ENCODE data around the gene LTC4S.
"Not testable (repeated sequence)": the region's sequence is repeated elsewhere in the genome, so short reads cannot be mapped to it uniquely, and the experiment has no call there.

DNA sequence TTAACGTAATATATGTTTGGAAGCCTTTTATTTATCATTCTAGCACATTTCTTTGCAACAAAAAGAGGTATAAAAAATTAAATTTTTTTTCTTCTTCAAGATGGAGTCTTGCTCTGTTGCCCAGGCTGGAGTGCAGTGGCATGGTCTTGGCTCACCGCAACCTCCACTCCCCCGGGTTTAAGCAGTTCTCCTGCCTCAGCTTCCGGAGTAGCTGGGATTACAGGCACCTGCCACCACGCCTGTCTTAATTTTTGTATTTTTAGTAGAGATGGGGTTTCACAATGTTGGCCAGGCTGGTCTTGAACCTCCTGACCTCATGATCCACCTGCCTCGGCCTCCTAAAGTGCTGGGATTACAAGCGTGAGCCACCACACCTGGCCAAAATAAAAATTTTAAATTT, 49.7 kb upstream of the LTC4S start:
- TF ChIP-seq, protein P1, sequence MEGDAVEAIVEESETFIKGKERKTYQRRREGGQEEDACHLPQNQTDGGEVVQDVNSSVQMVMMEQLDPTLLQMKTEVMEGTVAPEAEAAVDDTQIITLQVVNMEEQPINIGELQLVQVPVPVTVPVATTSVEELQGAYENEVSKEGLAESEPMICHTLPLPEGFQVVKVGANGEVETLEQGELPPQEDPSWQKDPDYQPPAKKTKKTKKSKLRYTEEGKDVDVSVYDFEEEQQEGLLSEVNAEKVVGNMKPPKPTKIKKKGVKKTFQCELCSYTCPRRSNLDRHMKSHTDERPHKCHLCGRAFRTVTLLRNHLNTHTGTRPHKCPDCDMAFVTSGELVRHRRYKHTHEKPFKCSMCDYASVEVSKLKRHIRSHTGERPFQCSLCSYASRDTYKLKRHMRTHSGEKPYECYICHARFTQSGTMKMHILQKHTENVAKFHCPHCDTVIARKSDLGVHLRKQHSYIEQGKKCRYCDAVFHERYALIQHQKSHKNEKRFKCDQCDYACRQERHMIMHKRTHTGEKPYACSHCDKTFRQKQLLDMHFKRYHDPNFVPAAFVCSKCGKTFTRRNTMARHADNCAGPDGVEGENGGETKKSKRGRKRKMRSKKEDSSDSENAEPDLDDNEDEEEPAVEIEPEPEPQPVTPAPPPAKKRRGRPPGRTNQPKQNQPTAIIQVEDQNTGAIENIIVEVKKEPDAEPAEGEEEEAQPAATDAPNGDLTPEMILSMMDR (IDR thresholded peaks at IDR 0.05; ENCODE audit: insufficient read depth, low read length), result not testable (repeated sequence)
- peak; percentile 58 for TF ChIP-seq POLR2AphosphoS5 (IDR thresholded peaks at IDR 0.05; ENCODE audit: low read depth)
- TF ChIP-seq, protein P2, sequence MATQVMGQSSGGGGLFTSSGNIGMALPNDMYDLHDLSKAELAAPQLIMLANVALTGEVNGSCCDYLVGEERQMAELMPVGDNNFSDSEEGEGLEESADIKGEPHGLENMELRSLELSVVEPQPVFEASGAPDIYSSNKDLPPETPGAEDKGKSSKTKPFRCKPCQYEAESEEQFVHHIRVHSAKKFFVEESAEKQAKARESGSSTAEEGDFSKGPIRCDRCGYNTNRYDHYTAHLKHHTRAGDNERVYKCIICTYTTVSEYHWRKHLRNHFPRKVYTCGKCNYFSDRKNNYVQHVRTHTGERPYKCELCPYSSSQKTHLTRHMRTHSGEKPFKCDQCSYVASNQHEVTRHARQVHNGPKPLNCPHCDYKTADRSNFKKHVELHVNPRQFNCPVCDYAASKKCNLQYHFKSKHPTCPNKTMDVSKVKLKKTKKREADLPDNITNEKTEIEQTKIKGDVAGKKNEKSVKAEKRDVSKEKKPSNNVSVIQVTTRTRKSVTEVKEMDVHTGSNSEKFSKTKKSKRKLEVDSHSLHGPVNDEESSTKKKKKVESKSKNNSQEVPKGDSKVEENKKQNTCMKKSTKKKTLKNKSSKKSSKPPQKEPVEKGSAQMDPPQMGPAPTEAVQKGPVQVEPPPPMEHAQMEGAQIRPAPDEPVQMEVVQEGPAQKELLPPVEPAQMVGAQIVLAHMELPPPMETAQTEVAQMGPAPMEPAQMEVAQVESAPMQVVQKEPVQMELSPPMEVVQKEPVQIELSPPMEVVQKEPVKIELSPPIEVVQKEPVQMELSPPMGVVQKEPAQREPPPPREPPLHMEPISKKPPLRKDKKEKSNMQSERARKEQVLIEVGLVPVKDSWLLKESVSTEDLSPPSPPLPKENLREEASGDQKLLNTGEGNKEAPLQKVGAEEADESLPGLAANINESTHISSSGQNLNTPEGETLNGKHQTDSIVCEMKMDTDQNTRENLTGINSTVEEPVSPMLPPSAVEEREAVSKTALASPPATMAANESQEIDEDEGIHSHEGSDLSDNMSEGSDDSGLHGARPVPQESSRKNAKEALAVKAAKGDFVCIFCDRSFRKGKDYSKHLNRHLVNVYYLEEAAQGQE (IDR thresholded peaks at IDR 0.05; ENCODE audit: insufficient replicate concordance, low read depth), result not testable (repeated sequence)

Measured in HL-60 (cell line).